ENCODE results near the gene MED22.
A peak's percentile ranks its signal among the peaks of the same experiment; 100 is the strongest.

Gene MED22

GRCh38 chr9:133345596-133345995 lies 2.3 kb downstream of the MED22 start:
- Histone ChIP-seq H3K27me3 (ENCODE audit: control insufficient read depth in 3 of 3, insufficient read depth in 3 of 3, low read depth in 1 of 3, low read length in 3 of 3) (no peaks in the 10 kb centered on the region), H3K4me1 (ENCODE audit: control insufficient read depth in 2 of 2, insufficient read depth in 1 of 2, low read depth in 1 of 2, low read length in 2 of 2) (peaks cover 7 to 15% of the 10 kb centered on the region in 2 donors), H4K91ac (ENCODE audit: low read depth, low read length, poor library complexity) (no peak overlapping the region), H3K18ac (ENCODE audit: low read length) (no peak overlapping the region), H3K9me3 (replicated peaks in 1 of 2; ENCODE audit: control insufficient read depth in 2 of 2, insufficient read depth in 1 of 2, low read depth in 1 of 2, low read length in 2 of 2) (no peaks in the 10 kb centered on the region), H3K9ac (ENCODE audit: low read depth, low read length, poor library complexity) (no peak overlapping the region), H3K4me3 (ENCODE audit: low read length in 2 of 2) (peak overlapping the region in 1 of 2 donors; percentile 59), H3K79me1 (ENCODE audit: low read depth, low read length) (peaks cover 25% of the 10 kb centered on the region), H4K8ac (ENCODE audit: low read depth, low read length) (no peak overlapping the region), H2AK5ac (ENCODE audit: low read depth, low read length) (no peak overlapping the region), H2BK12ac (ENCODE audit: low read length) (no peak overlapping the region), H3K4ac (ENCODE audit: low read length) (no peak overlapping the region), H3K36me3 (replicated peaks in 1 of 2; ENCODE audit: control insufficient read depth in 2 of 2, insufficient read depth in 2 of 2, low read length in 2 of 2) (peaks cover 70 to 81% of the 10 kb centered on the region in 2 donors), H3K14ac (ENCODE audit: low read length) (no peak overlapping the region), H3K4me2 (ENCODE audit: insufficient read depth, low read length, poor library complexity, severe bottlenecking) (no peak overlapping the region), H3K27ac (replicated peaks; ENCODE audit: low read length) (no peak overlapping the region), H2BK120ac (ENCODE audit: low read depth, low read length) (no peak overlapping the region), H2BK5ac (ENCODE audit: low read length) (no peak overlapping the region), H3K23ac (ENCODE audit: low read depth, low read length, poor library complexity) (no peak overlapping the region), H2BK15ac (ENCODE audit: low read length) (no peak overlapping the region), H2AFZ (ENCODE audit: low read length) (no peak overlapping the region)
- DNase-seq (ENCODE audit: low spot score), result no peak
- WGBS, 2 donors (ENCODE audit: extremely low coverage in 2 of 2, insufficient read length in 2 of 2, insufficient replicate concordance in 1 of 2), result no CpG with 5 or more reads among the region's 6 CpGs

DNA sequence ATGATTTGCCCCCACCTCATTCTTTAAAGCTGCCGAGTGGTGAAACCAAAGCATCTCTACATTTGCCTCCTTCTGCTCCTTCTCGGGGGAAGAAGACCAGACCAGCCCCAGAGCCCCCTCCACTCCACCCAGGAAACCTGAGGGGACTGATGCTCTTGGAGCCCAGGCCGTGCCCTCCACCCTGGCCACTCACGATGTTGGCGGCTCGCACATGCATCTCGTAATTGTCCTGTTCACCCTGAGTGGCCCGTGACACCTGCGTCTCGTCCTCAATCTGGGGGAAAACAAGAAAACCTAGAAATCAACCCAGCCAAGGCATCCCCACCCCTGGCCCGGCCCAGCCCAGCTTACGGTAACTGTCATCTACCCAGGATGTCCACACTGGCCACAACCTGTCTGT lies 3.0 kb downstream of the MED22 start:
- H3K79me1 ChIP-seq (ENCODE audit: low read depth, low read length), result peaks cover 25% of the 10 kb centered on the region
- no peaks in the 10 kb centered on the region for H3K9me3 ChIP-seq (replicated peaks in 1 of 2; ENCODE audit: control insufficient read depth in 2 of 2, insufficient read depth in 1 of 2, low read depth in 1 of 2, low read length in 2 of 2)
- no peaks in the 10 kb centered on the region for H3K27me3 ChIP-seq (ENCODE audit: control insufficient read depth in 3 of 3, insufficient read depth in 3 of 3, low read depth in 1 of 3, low read length in 3 of 3)
- H2BK120ac ChIP-seq (ENCODE audit: low read depth, low read length), result no peak overlapping the region
- no peak for DNase-seq (ENCODE audit: low spot score)
- no peak overlapping the region for H3K14ac ChIP-seq (ENCODE audit: low read length)
- no peak overlapping the region for H3K4me2 ChIP-seq (ENCODE audit: insufficient read depth, low read length, poor library complexity, severe bottlenecking)
- H2AK5ac ChIP-seq (ENCODE audit: low read depth, low read length), result no peak overlapping the region
- no CpG with 5 or more reads among the region's 12 CpGs for WGBS, 2 donors (ENCODE audit: extremely low coverage in 2 of 2, insufficient read length in 2 of 2, insufficient replicate concordance in 1 of 2)
- H2BK15ac ChIP-seq (ENCODE audit: low read length), result no peak overlapping the region
- no peak overlapping the region for H3K27ac ChIP-seq (replicated peaks; ENCODE audit: low read length)
- H4K91ac ChIP-seq (ENCODE audit: low read depth, low read length, poor library complexity), result no peak overlapping the region
- peaks cover 7 to 15% of the 10 kb centered on the region in 2 donors for H3K4me1 ChIP-seq (ENCODE audit: control insufficient read depth in 2 of 2, insufficient read depth in 1 of 2, low read depth in 1 of 2, low read length in 2 of 2)
- no peak overlapping the region for H3K23ac ChIP-seq (ENCODE audit: low read depth, low read length, poor library complexity)
- no peak overlapping the region for H2BK5ac ChIP-seq (ENCODE audit: low read length)
- no peak overlapping the region for H3K9ac ChIP-seq (ENCODE audit: low read depth, low read length, poor library complexity)
- no peak overlapping the region for H3K4me3 ChIP-seq (ENCODE audit: low read length in 2 of 2)
- H4K8ac ChIP-seq (ENCODE audit: low read depth, low read length), result no peak overlapping the region
- no peak overlapping the region for H3K4ac ChIP-seq (ENCODE audit: low read length)
- no peak overlapping the region for H2BK12ac ChIP-seq (ENCODE audit: low read length)
- H3K36me3 ChIP-seq (replicated peaks in 1 of 2; ENCODE audit: control insufficient read depth in 2 of 2, insufficient read depth in 2 of 2, low read length in 2 of 2), result peaks cover 70 to 81% of the 10 kb centered on the region in 2 donors
- H2AFZ ChIP-seq (ENCODE audit: low read length), result no peak overlapping the region
- no peak overlapping the region for H3K18ac ChIP-seq (ENCODE audit: low read length)

DNA sequence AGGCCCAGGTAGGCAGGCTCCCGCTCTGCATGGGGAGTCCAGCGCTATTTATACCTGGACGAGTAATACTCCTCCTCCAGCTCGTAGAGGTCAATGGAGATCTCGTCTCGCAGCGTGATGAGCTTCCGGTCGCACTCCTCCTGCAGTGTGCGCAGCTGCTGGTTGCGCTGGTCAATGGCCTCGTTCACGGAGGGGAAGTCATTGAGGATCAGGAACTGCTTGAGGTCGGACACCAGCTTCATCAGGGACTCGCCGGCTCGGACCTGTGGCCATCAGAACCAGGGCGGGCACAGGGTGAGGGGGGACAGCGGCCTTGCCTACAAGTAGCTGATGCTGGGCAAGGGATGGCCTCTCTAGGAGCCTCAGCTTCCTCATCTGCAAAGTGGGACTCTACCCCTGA lies 3.9 kb downstream of the MED22 start:
- Histone ChIP-seq H3K4ac (ENCODE audit: low read length) (no peak overlapping the region), H3K9ac (ENCODE audit: low read depth, low read length, poor library complexity) (no peak overlapping the region), H3K27ac (replicated peaks; ENCODE audit: low read length) (no peak overlapping the region), H3K27me3 (ENCODE audit: control insufficient read depth in 3 of 3, insufficient read depth in 3 of 3, low read depth in 1 of 3, low read length in 3 of 3) (no peaks in the 10 kb centered on the region), H4K8ac (ENCODE audit: low read depth, low read length) (no peak overlapping the region), H3K23ac (ENCODE audit: low read depth, low read length, poor library complexity) (peak overlapping the region; percentile 1), H3K4me2 (ENCODE audit: insufficient read depth, low read length, poor library complexity, severe bottlenecking) (no peak overlapping the region), H3K4me1 (ENCODE audit: control insufficient read depth in 2 of 2, insufficient read depth in 1 of 2, low read depth in 1 of 2, low read length in 2 of 2) (peaks cover 5 to 8% of the 10 kb centered on the region in 2 donors), H2AK5ac (ENCODE audit: low read depth, low read length) (no peak overlapping the region), H3K4me3 (ENCODE audit: low read length in 2 of 2) (no peak overlapping the region), H2BK12ac (ENCODE audit: low read length) (no peak overlapping the region), H3K9me3 (replicated peaks in 1 of 2; ENCODE audit: control insufficient read depth in 2 of 2, insufficient read depth in 1 of 2, low read depth in 1 of 2, low read length in 2 of 2) (no peaks in the 10 kb centered on the region), H4K91ac (ENCODE audit: low read depth, low read length, poor library complexity) (no peak overlapping the region), H2BK15ac (ENCODE audit: low read length) (no peak overlapping the region), H2AFZ (ENCODE audit: low read length) (no peak overlapping the region), H3K18ac (ENCODE audit: low read length) (no peak overlapping the region), H3K14ac (ENCODE audit: low read length) (no peak overlapping the region), H2BK120ac (ENCODE audit: low read depth, low read length) (no peak overlapping the region), H3K36me3 (replicated peaks in 1 of 2; ENCODE audit: control insufficient read depth in 2 of 2, insufficient read depth in 2 of 2, low read length in 2 of 2) (peaks cover 69 to 81% of the 10 kb centered on the region in 2 donors), H3K79me1 (ENCODE audit: low read depth, low read length) (peaks cover 24% of the 10 kb centered on the region), H2BK5ac (ENCODE audit: low read length) (no peak overlapping the region)
- no peak for DNase-seq (ENCODE audit: low spot score)
- no CpG with 5 or more reads among the region's 19 CpGs for WGBS, 2 donors (ENCODE audit: extremely low coverage in 2 of 2, insufficient read length in 2 of 2, insufficient replicate concordance in 1 of 2)

GRCh38 chr9:133342570-133342969 lies 5.4 kb downstream of the MED22 start:
- no peak overlapping the region for H3K23ac ChIP-seq (ENCODE audit: low read depth, low read length, poor library complexity)
- H2BK15ac ChIP-seq (ENCODE audit: low read length), result no peak overlapping the region
- WGBS, 2 donors (ENCODE audit: extremely low coverage in 2 of 2, insufficient read length in 2 of 2, insufficient replicate concordance in 1 of 2), result no CpG with 5 or more reads among the region's 11 CpGs
- H2AFZ ChIP-seq (ENCODE audit: low read length), result no peak overlapping the region
- peaks cover 4 to 6% of the 10 kb centered on the region in 2 donors for H3K4me1 ChIP-seq (ENCODE audit: control insufficient read depth in 2 of 2, insufficient read depth in 1 of 2, low read depth in 1 of 2, low read length in 2 of 2)
- H4K8ac ChIP-seq (ENCODE audit: low read depth, low read length), result no peak overlapping the region
- no peak overlapping the region for H2BK120ac ChIP-seq (ENCODE audit: low read depth, low read length)
- H3K27me3 ChIP-seq (ENCODE audit: control insufficient read depth in 3 of 3, insufficient read depth in 3 of 3, low read depth in 1 of 3, low read length in 3 of 3), result no peaks in the 10 kb centered on the region
- no peak for DNase-seq (ENCODE audit: low spot score)
- H3K4me3 ChIP-seq (ENCODE audit: low read length in 2 of 2), result no peak overlapping the region
- peaks cover 20% of the 10 kb centered on the region for H3K79me1 ChIP-seq (ENCODE audit: low read depth, low read length)
- no peak overlapping the region for H3K18ac ChIP-seq (ENCODE audit: low read length)
- no peak overlapping the region for H3K4me2 ChIP-seq (ENCODE audit: insufficient read depth, low read length, poor library complexity, severe bottlenecking)
- no peak overlapping the region for H3K14ac ChIP-seq (ENCODE audit: low read length)
- no peaks in the 10 kb centered on the region for H3K9me3 ChIP-seq (replicated peaks in 1 of 2; ENCODE audit: control insufficient read depth in 2 of 2, insufficient read depth in 1 of 2, low read depth in 1 of 2, low read length in 2 of 2)
- H2AK5ac ChIP-seq (ENCODE audit: low read depth, low read length), result no peak overlapping the region
- no peak overlapping the region for H3K27ac ChIP-seq (replicated peaks; ENCODE audit: low read length)
- H2BK12ac ChIP-seq (ENCODE audit: low read length), result no peak overlapping the region
- no peak overlapping the region for H4K91ac ChIP-seq (ENCODE audit: low read depth, low read length, poor library complexity)
- no peak overlapping the region for H3K9ac ChIP-seq (ENCODE audit: low read depth, low read length, poor library complexity)
- no peak overlapping the region for H2BK5ac ChIP-seq (ENCODE audit: low read length)
- peaks cover 72 to 86% of the 10 kb centered on the region in 2 donors for H3K36me3 ChIP-seq (replicated peaks in 1 of 2; ENCODE audit: control insufficient read depth in 2 of 2, insufficient read depth in 2 of 2, low read length in 2 of 2)
- no peak overlapping the region for H3K4ac ChIP-seq (ENCODE audit: low read length)
